Activated CD8-positive, alpha-beta memory T cell treated with anti-CD3 and anti-CD28 coated beads, Interleukin-2, amount 50 U/mL, for 1 hour (primary cell): ENCODE data around the gene POU2AF2.
"Not testable (repeated sequence)": the region's sequence is repeated elsewhere in the genome, so short reads cannot be mapped to it uniquely, and the experiment has no call there.

Experiments
- DNase-seq: peaks from one replicate; pipeline ENCODE4 v3.0.0-alpha.2; 2020; ENCODE audit errors: extremely low read depth

Gene POU2AF2

GRCh38 chr11:111303461-111303860, 57.9 kb downstream of the POU2AF2 start:
- DNase-seq = no peak

- no peak for DNase-seq
These were observed 59.8 kb downstream of the POU2AF2 start for GRCh38 chr11:111305162-111305802.

GRCh38 chr11:111305876-111306275, 60.4 kb downstream of the POU2AF2 start:
- DNase-seq = no peak

GRCh38 chr11:111306321-111306720, 60.8 kb downstream of the POU2AF2 start:
- no peak for DNase-seq

- no peak for DNase-seq
These were observed 62.1 kb downstream of the POU2AF2 start for GRCh38 chr11:111307472-111308108.

GRCh38 chr11:111308140-111308539, 62.6 kb downstream of the POU2AF2 start:
- no peak for DNase-seq

- no peak for DNase-seq
These were observed 63.8 kb downstream of the POU2AF2 start for GRCh38 chr11:111309215-111309915.

- DNase-seq = no peak
These were observed 64.6 kb downstream of the POU2AF2 start for GRCh38 chr11:111310088-111310487.

GRCh38 chr11:111310723-111311122, 65.2 kb downstream of the POU2AF2 start:
- DNase-seq = no peak

- no peak for DNase-seq
These were observed 66.6 kb downstream of the POU2AF2 start for GRCh38 chr11:111312076-111312475.

GRCh38 chr11:111319296-111319695, 73.8 kb downstream of the POU2AF2 start:
- DNase-seq = no peak

GRCh38 chr11:111320199-111320598, 74.7 kb downstream of the POU2AF2 start:
- not testable (repeated sequence) for DNase-seq

GRCh38 chr11:111320728-111321568, 75.4 kb downstream of the POU2AF2 start:
- DNase-seq = no peak

- no peak for DNase-seq
These were observed 77.0 kb downstream of the POU2AF2 start for GRCh38 chr11:111322534-111322933.

- DNase-seq = no peak
These were observed 78.8 kb downstream of the POU2AF2 start for GRCh38 chr11:111324277-111324720.

GRCh38 chr11:111325259-111325658, 79.7 kb downstream of the POU2AF2 start:
- no peak for DNase-seq

GRCh38 chr11:111326824-111327223, 81.3 kb downstream of the POU2AF2 start:
- DNase-seq = no peak

- no peak for DNase-seq
These were observed 82.5 kb downstream of the POU2AF2 start for GRCh38 chr11:111327908-111328624.

GRCh38 chr11:111329306-111330204, 84.0 kb downstream of the POU2AF2 start:
- no peak for DNase-seq

GRCh38 chr11:111330234-111330893, 84.8 kb downstream of the POU2AF2 start:
- DNase-seq = no peak
